ENCODE results near the gene IFI44L. TPM values are rescaled to one million over a fixed set of nuclear protein-coding genes. Genes with fewer than 3 reads are reported as not detected.

IFI44L gene
- total RNA-seq, 3 donors from 2014 or later = 1.8 to 10.8 (median 5.3) TPM

DNA sequence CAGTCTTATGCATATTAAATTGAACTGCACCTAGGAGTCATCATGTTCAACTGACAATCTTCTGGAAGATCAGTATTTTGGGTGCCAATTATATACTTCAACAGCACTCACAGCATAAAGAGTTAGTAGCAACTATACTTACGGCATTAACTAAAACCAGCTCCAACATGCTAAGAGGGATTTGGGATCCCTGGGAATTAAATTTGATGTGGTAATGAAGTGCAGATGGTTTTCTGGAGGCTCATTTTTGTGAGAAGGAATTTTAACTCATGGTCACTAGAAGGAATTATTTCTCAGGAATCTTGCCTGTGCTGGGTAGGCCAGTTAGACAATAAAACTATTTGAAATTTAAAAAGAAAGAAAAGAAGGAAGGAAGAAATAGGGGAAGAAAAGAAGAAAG is 47.7 kb downstream of the IFI44L start:
- no peak for ATAC-seq
- TF ChIP-seq, protein P1, sequence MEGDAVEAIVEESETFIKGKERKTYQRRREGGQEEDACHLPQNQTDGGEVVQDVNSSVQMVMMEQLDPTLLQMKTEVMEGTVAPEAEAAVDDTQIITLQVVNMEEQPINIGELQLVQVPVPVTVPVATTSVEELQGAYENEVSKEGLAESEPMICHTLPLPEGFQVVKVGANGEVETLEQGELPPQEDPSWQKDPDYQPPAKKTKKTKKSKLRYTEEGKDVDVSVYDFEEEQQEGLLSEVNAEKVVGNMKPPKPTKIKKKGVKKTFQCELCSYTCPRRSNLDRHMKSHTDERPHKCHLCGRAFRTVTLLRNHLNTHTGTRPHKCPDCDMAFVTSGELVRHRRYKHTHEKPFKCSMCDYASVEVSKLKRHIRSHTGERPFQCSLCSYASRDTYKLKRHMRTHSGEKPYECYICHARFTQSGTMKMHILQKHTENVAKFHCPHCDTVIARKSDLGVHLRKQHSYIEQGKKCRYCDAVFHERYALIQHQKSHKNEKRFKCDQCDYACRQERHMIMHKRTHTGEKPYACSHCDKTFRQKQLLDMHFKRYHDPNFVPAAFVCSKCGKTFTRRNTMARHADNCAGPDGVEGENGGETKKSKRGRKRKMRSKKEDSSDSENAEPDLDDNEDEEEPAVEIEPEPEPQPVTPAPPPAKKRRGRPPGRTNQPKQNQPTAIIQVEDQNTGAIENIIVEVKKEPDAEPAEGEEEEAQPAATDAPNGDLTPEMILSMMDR (IDR thresholded peaks at IDR 0.05) = no peak
- intact Hi-C loops (cut with DNase I, micrococcal nuclease) = no loop called here

DNA sequence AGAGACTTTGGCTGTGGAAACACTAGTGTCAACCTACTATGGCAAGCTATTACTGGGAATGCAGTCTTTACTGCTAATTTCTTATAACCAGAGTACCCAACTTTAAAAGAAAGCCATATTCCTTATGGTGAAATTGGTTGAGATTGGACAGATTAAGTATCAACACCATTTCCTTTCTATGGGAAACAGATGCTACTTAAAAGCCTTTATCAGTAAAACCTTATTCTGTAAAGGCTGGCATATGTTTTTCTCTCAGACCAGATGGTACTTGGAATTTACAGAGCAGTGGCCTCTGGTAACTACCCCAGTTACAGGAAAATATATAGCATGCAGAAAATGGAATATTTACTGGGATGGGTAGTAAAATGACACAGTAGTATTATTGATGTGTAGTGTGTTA is 48.2 kb downstream of the IFI44L start:
- no peaks in the 10 kb centered on the region for H3K4me1 ChIP-seq (ENCODE audit: low read depth)
- DNase-seq (no peak), ATAC-seq (no peak)
- TF ChIP-seq, protein P1 (IDR thresholded peaks at IDR 0.05) = no peak
- intact Hi-C loops (cut with DNase I, micrococcal nuclease) = no loop called here
- no peaks in the 10 kb centered on the region for H3K36me3 ChIP-seq (ENCODE audit: low read depth)
- no peaks in the 10 kb centered on the region for H3K9me3 ChIP-seq
- H3K4me3 ChIP-seq = no peak overlapping the region

More for the DNA sequence above, 47.7 kb downstream of the IFI44L start:
- no peak overlapping the region for H3K4me3 ChIP-seq
- H3K36me3 ChIP-seq (ENCODE audit: low read depth) = no peaks in the 10 kb centered on the region
- H3K4me1 ChIP-seq (ENCODE audit: low read depth) = no peaks in the 10 kb centered on the region
- no peak for DNase-seq
- no peaks in the 10 kb centered on the region for H3K9me3 ChIP-seq

DNA sequence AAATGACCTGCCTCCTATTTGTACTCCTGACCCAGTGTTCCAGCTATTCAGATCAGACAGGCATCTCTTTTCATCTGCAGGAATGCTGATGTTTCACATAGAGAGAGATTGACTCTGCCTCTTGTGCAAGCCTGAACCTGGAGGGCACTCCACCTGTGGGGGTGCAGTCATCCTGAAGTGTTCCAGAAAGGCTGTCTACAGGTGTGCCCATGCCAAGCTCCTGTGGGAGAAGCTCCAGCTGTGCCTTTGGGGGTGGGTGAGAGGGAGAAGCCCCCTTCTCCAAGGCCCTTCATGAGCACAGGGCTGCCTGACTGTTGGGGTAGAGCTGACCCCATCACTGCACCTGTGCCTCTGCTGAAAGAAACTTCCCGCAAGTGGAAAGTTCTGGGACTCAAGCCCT is 52.2 kb downstream of the IFI44L start:
- intact Hi-C loops (cut with DNase I, micrococcal nuclease) = loop anchor here (10.0 kb wide), 1 partner anchor 528 kb away; no protein-coding TSS in a partner anchor
- Histone ChIP-seq H3K4me1 (ENCODE audit: low read depth) (no peaks in the 10 kb centered on the region), H3K36me3 (ENCODE audit: low read depth) (no peaks in the 10 kb centered on the region), H3K4me3 (no peak overlapping the region), H3K9me3 (no peaks in the 10 kb centered on the region)
- ATAC-seq (no peak), DNase-seq (no peak)
- TF ChIP-seq, protein P1 (IDR thresholded peaks at IDR 0.05) = no peak

DNA sequence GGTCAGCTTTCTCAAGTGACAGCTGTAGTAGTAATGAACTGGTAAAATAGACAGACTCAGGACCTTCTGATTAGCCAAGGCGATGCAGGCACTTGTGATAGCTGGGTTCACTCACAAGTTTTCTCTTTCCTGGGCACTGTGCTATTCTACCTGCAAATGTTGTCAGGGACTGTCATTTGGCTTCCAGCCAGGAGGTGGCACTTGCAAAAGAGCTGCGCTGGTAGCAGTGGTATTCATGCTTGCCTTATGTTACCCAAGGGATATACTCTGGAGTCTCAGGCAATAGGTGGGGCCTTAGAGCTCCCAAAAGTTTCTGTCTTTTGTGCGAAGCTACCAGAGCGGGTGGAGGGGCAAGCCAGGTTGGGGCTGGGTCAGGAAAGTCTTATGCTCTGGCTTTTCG is 52.9 kb downstream of the IFI44L start:
- Histone ChIP-seq H3K36me3 (ENCODE audit: low read depth) (no peaks in the 10 kb centered on the region), H3K9me3 (no peaks in the 10 kb centered on the region), H3K4me1 (ENCODE audit: low read depth) (no peaks in the 10 kb centered on the region), H3K4me3 (no peak overlapping the region)
- intact Hi-C loops (cut with DNase I, micrococcal nuclease) = loop anchor here (10.0 kb wide), 1 partner anchor 528 kb away; no protein-coding TSS in a partner anchor
- ATAC-seq (no peak), DNase-seq (no peak)
- TF ChIP-seq, protein P1 (IDR thresholded peaks at IDR 0.05) = no peak

DNA sequence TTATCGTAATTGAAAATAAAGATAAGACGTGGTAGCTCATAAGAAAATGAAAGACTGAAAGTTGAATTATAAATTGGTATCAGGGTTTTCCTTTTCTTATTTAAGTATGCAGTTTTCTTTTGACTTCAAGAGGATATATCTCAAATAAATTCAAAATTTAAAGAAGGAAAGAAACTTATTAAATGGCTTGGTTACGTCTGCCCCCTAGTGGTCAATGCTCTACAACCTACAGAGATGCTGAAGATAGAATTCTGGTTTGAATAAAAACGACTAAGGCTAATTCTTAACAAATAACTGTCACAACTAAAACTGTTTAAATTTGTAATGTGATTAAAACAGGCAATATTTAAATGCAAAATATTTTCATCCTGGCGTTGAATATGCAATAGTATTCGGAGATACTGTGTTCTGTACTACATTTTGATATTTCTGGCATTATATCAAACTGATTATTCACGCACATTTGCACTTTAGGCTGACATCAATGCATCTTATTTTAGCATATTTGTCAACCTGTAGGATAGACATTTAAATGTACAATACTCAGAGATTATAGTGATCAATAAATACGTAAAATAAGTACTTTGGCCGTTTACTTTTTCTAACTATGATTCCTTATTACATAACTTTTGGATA is 56.2 kb downstream of the IFI44L start:
- DNase-seq = peak in 1 of 3 donors; percentile 88
- TF ChIP-seq, protein P1 (IDR thresholded peaks at IDR 0.05) = peak; percentile 44
- no peaks in the 10 kb centered on the region for H3K4me1 ChIP-seq (ENCODE audit: low read depth)
- H3K4me3 ChIP-seq = no peak overlapping the region
- no peaks in the 10 kb centered on the region for H3K9me3 ChIP-seq
- ATAC-seq = peak; percentile 46
- intact Hi-C loops (cut with DNase I, micrococcal nuclease) = loop anchor here (10.0 kb wide), 1 partner anchor 532 kb away; no protein-coding TSS in a partner anchor
- no peaks in the 10 kb centered on the region for H3K36me3 ChIP-seq (ENCODE audit: low read depth)
